Thyroid gland (tissue), 4 donors: Measurements from ENCODE around the gene ANKRD66.

Experiments used
- CTCF ChIP-seq, 6 experiments: fragments of 200-600 bp in 3 of 6; fragments of 450-650 bp in 3 of 6; sonication (generic) in 3 of 6; IDR thresholded peaks; one replicate each; pipeline ENCODE4 v1.5.1; 2016 to 2019; ENCODE audit warnings: antibody characterized with exemption in 6 of 6, mild to moderate bottlenecking in 2 of 6, inconsistent platforms in 1 of 6, moderate library complexity in 1 of 6
- POLR2A ChIP-seq, 2 donors: fragments of 450-650 bp; IDR thresholded peaks; one replicate each; pipeline ENCODE4 v1.6.1; 2017; ENCODE audit warnings: antibody characterized with exemption in 2 of 2, mild to moderate bottlenecking in 2 of 2, moderate library complexity in 1 of 2

- no peak for TF ChIP-seq CTCF (IDR thresholded peaks at IDR 0.05)
- TF ChIP-seq POLR2A (IDR thresholded peaks at IDR 0.05): no peak
These were observed 3.1 kb upstream of the ANKRD66 start for GRCh38 chr6:46743425-46744158.
